NCI-H748 (cell line): ENCODE measurements around the gene ARHGEF35.
"Not testable (repeated sequence)": the region's sequence is repeated elsewhere in the genome, so short reads cannot be mapped to it uniquely, and the experiment has no call there.

Source experiments
- DNase-seq: peaks from one replicate; lab custom pipeline; 2025; ENCODE audit not compliant: unreplicated experiment; lab: John Stamatoyannopoulos, UW

Gene ARHGEF35

DNA sequence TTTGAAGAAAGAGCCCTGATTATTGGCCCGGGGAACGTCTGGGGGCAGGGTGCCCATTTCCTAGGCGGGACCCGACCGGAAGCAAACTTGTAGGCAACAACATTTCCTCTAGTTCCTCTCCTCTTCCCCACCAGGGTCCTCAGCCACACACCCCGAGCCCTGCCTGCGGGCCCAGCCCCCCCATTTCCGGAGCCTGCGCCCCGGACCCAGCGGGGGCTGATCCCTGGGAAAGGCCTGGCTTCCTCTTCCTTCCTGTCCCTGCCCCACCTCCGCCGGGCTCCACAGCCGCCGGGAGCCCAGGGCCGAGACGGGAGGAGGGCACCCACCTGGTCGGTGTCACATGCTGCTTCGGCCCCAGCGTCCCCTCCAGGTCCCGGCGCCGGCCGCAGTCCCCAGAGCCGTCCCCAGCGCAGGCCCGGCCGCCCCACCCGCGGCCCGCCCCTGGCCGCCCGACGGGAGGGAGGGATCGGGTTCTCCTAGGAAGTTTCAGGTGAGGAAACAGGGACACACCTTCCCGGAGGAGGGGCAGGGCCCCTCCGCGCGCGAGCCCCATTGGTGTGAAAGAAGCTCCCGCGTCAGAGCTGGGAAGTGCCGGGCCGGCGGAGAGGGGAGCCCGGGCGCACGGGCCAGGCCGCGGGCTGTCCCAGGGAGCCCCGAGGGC, at the start of gene ARHGEF35:
Gene ARHGEF35, minus strand, starts transcription at position 622 of the 661 bp plus-strand sequence. CDS start 7,450 bp downstream, outside the sequence.
- DNase-seq, result not testable (repeated sequence)

DNA sequence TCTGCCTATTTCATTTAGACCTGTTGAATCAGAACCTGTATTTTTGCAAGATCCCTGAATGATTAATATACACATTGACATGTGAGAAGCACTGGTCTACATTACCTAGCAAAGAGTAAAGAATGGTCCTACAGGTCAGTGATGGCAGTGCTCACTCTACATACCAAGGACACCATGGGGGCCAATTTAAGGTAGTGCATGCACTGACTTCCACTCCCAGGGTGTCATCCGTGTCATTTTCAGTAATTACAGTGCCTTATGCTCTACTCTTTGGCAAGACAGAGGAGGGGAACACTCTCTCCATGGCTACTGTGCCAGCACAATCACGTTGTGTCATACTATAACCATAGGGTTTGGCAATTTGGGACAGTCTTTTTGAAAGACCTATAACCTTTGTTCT, 49.7 kb upstream of the ARHGEF35 start:
- not testable (repeated sequence) for DNase-seq

DNA sequence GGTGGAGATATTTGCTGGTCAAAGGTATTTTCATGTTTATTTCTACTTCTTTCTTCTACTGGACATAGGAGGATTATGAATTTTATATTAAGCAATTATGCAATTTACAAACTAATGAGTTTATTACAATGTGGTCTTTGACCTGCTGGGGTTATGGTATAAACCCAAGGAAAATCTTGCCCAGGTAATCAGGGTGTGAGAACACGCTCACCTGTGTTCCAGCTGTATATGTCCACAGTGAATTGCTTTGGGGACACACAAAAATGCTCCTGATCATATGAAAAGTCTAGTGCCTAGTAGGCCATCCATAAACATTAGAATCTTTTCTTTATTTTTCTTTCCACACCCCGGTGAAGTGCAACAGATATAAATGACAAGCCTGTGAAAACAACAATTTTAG, 43.7 kb upstream of the ARHGEF35 start, which contains the start of gene OR2A42:
Gene OR2A42, minus strand, starts transcription at position 241 of the 400 bp plus-strand sequence. CDS start 6,762 bp downstream, outside the sequence.
- not testable (repeated sequence) for DNase-seq

DNA sequence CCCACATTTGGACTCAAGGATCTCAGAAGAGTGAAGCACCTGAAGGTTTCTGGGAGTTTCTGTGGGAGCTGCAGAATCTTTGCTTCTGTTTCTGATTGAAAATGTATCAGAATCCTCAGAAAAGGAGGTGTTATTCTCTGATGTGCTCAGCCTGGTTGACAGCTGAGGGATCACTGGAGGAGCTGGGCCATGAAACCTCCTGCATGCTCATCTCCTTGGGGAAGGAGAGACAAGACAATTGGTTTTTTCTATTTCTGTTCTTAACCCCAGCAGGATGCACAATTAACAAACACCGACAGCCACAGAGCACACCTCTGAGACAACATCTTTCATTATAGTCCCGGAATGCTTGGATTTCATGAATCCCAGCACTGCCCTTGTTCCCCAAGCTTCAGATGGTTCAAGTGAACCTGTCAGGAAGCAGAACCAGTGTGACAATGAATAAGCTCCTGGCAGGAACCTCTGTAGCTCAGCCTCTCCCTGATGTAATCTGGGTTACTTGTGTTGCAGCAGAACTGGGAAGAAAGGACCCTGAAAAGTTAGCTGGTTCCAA, 43.0 kb upstream of the ARHGEF35 start:
- not testable (repeated sequence) for DNase-seq

DNA sequence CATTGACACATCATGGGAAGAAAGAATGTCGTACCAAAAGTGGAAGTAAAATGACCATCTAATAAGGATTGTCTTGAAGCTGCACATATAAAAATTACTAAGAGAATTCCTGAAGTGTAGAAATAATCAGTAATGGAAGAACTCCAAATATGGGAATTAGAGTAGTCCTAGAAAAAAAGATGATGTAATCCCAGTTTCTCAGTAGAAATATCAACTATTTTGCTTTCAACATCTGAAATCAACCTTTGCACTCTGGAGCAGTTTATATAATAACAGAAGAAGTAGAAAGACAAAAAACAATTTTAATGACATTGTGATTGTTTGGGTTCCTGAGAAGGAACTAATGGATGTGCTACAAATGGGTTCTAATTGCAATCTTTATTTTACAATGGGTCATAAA, 37.4 kb upstream of the ARHGEF35 start:
- DNase-seq, result not testable (repeated sequence)

DNA sequence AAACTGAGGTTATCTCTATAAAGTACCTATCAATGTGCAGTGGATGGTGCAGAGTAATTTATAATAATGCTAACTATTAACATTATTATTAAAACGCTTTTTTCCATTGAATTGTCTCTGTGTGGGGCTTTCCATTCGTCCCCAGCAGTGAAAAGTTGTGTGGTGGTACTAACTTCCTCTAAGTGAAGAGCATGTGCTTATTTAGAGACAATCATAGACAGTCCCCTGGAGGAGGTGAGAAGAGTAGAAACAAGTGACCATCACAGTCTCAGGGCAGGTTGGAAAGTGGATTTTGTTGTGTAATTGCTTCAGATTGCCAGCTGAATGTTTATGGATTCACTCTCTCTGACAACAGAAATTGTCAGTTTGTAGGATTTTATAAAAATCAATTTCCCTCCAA, 35.4 kb upstream of the ARHGEF35 start:
- DNase-seq, result not testable (repeated sequence)

DNA sequence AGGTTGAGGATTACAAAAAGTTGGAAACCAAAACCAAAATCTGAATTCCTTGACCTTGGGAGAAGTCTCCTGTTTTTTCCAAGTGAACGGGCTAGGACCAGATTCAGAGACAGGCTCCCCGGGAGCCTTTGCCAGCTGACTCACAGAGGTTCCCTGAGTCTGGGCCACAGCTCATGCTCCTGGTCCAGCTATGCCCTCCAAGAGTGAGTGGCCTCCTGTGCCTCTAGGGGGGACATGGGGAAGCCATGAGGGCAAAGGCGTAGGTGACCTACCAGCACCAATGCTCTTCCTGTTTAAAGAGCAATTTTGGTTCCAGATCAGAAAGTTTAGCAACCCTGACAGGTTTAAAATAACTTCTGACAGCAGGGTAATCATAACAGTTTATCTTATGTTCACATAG, 33.2 kb upstream of the ARHGEF35 start:
- DNase-seq, result not testable (repeated sequence)

DNA sequence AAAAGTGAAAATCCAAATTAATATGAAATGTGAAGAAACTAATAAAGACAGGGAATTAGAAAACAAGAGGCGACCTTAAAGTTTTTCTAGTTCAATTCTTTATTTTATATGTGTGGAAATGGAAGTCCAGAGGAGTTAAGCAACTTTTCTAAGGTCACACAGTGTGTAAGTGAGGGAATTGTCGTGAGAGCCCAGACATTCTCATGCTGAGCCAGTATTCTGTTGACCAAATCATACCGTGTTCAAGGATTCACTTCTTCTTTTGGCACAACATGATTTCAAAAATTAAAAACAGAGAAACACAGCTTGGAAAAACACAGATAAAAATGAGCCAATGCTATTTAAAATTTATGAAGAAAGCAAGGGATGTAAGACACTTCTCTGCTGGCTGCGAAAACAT, 31.2 kb upstream of the ARHGEF35 start:
- not testable (repeated sequence) for DNase-seq

DNA sequence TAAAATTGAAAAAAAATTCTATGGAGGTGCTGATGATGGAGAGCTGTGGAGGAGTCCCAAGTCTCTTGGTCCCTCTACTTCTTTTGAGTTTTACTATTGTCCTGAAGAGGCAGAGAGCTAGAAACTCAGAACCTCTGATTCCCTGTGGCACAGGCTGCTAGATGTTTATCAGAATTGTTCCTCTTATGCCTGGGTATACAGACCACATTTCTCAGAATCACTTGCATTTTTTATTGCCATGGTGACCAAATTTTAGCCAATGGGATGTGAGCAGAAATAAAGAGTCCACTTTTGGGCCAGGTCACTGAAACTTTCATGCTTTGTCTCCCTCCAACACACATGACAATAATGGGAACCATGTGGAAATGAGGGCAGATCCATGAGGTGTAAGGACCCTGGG, 28.0 kb upstream of the ARHGEF35 start:
- DNase-seq, result not testable (repeated sequence)

DNA sequence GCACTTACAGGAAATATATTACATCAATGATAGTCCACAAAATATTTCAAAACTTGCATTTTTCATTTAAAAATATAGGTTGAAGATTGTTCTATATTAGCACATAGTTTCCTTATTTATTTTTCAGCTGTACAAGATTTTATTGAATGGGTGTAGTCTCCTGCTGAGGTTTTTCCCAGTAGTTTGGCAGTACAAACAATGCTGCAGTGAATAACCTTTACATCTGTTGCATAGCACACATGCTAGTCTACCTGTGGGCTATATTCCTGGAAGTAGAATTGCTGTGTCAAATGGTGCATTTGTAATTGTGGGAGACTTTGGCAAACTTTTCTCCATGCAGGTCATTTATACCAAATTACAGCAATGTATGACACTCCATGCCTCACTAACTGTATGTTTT, 24.9 kb upstream of the ARHGEF35 start:
- DNase-seq, result not testable (repeated sequence)

DNA sequence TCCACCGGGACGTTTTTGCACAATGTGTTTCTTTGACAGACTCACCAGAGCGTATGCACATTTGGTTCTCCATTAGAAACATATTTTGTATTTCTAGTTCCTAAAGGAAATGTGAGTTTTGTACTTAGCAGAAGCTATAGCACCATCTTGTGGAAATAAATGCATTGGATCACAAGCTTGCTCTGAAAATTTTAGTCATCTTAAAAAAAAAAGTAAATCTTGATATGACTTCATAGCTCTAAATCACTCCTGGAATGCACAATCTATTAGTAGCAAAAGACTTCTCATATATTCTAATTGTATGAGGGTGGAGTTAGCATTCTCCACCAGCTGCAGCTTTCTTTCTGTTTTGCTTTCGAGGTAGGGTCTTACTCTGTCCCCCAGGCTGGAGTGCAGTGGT, 23.5 kb upstream of the ARHGEF35 start:
- not testable (repeated sequence) for DNase-seq

DNA sequence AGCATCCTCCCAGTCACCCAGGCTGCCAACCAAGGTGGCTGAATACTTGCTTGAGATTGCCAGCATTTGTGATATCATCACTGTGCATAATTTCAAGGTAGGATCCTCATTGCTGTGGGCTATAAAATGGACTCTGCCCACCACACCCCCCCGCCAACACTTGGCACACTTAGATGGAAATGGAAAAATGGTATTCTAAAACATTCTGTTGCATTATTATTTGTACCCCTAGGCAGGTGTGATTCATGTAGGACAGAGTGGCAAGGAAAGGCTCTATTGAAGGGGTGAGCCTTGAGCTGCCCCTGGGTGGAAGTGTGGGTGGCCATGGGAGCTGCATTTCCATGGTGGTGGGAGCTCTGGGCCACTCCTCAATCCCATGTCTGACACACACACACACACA, 22.9 kb upstream of the ARHGEF35 start:
- DNase-seq, result not testable (repeated sequence)

DNA sequence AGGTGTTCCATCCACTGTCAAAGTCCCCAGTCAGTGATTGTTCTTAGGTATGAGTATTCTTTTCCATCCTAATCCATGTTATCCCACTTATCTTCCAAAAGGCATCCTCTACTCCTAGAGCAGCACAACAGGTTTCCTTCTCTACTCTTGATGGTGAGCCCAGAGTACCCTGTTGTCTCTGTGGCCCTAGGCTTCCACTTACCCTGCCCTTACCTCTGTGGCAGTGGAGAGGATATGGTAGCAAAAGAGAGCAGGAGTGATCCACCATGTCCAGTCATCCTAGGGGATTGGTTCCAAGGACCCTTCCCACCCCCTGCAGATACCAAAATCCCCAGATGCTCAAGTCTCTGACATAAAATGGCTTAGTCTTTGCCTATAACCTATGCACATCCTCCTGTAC, 21.6 kb upstream of the ARHGEF35 start:
- DNase-seq, result not testable (repeated sequence)

DNA sequence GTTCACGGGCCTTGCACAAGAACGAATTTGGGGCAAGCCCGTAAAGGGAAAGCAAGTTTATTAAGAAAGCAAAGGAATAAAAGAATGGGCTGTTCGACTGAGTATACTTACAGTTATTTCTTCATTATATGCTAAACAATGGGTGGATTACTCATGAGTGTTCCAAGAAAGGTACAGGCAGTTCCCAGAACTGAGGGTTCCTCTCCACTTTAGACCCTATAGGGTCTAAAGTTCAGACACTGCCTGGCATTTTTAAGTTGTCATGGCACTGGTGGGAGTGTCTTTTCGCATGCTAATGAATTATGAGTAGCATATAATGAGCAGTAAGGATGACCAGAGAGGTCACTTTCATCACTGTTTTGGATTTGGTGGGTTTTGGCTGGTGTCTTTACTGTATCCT, 9.7 kb upstream of the ARHGEF35 start:
- DNase-seq, result not testable (repeated sequence)

DNA sequence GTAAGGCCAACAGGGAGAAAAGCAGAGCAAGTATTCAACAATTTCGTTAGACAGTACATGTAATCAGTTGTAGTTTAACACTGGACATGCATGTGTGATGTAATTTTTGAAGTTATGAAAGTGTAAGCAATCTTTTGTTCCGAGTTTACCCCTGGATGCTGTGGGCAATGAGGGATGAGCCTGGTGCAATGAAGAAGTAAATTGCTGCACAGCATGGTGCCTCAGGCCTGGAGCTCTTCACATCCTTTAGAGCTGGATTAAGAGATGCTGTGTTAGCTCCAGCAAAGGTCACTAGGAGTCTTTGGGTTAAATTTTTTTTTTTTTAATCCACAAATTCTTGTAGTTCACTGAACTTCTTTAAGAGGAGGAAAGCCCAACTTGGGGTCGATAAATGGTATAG, 7.5 kb upstream of the ARHGEF35 start:
- not testable (repeated sequence) for DNase-seq

DNA sequence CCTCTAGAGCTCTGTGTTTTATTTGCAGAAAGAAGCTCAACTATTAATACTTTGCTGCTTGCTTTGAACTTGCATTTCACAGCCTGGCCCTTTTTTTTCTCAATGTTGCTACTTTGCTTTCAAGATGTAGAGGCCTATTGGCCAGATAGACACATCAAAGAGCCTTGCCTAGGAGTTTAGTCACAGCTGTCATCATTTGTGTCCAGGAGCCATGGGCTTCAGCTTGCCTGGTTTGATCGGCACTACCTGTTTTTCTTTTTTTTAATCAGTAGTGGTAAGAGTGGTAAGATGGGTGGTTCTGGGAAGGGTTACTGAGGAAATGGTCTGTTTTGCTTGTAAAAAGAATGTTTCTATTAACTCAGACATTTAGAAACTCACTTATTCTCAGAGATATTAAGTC, 6.3 kb upstream of the ARHGEF35 start:
- DNase-seq, result not testable (repeated sequence)

DNA sequence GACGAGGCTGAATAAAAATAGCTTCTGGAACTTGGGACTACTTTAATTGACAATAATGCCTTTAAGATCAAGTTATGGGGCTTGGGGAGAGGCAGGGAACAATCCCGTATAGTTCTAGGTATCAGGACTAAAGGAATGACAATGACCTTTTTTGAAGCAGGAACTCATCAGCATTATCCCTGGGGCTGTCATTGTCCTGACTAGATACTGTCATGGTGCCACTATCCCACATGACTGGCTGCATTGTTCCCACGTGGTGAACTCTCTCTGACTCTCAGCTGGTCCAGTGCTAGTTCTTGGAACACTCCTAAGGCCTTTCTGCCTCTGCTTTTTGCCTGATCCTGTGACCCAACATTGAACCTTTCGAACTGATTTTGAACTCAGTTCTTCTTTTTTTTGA, 3.3 kb upstream of the ARHGEF35 start:
- DNase-seq, result not testable (repeated sequence)

DNA sequence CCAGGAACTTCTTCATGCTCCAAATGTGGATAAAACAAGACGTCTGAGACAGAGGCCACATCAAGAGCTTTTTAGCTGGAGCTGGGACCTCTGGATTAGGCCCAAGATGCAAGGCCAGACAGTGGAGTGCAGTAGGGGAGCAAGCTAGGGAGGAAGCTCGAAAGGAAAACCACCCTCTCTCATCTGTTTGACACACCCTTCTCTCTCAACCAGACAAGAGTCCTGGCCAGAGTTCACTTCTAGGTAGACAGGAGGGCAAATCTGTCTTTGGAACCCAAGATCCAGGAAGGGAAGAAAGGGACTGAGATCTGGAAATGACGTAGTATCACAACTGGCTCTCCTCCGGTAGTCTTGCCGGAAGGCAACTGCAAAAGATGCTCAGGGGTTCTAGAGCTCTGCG, 1.2 kb downstream of the ARHGEF35 start:
- DNase-seq, result not testable (repeated sequence)

DNA sequence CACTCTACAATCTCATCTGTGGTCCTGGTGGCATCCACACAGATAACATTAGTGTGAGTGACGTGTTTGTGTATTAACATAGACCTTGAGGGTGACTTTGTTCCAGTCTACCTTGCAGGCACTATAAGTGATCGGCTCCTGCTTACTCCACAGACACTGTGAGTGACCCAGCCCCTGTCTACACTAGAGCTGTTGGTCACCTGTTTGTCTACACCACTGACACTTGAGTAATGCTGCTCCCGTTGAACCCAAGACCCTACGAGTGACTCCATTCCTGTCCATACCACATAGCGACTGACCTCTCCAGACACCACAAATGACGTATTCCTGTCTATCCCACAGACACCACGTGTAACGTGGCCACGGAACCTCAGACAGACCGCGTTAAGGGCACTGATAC, 1.9 kb downstream of the ARHGEF35 start:
- DNase-seq, result not testable (repeated sequence)

DNA sequence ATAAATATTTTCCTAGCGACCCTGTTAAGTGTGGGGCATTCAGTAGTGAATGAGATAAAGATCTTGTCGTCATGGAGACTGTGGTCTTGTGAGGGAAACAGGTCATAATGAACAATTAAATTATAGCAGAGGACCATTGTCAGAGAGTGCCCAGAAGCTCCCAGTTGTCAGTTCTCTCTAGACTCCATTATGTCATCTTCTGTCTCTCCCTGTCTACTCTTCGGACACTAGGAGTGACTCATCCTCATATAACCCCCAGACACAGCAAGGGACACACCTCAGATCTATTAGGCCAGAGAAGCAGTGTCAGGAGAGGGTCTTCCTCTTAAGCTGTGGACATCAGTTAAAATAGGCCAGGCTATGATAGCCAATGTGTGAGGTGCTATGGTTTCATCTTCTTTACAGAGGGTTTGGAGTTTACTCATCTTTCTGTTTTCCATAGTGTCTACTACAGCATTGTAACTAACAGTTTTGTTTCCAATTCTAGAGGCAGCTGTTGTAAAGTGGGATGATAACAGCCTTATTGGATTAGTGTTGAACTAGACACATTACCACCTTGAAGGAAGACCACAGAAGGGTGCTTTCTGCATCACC, 7.0 kb downstream of the ARHGEF35 start:
- not testable (repeated sequence) for DNase-seq

DNA sequence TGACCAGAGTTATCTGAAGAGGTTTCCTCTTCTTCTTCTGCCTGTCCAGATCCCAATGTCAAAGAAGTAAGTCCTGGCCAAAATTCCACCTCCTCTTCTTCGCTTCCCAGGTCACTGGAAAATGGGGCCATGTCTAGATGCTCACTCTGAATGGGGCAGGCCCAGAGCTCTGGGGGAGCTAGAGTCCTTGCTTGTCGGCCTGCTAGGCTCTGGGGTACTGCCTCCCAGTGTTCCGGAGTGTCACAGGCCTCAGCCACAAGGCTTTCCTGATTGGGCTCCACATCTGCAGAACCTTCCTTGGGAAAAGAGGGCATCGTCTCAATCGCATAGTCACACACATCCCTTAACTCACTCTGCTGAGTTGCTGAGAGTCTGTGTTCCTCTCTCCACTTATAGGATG, 7.8 kb downstream of the ARHGEF35 start:
- not testable (repeated sequence) for DNase-seq

DNA sequence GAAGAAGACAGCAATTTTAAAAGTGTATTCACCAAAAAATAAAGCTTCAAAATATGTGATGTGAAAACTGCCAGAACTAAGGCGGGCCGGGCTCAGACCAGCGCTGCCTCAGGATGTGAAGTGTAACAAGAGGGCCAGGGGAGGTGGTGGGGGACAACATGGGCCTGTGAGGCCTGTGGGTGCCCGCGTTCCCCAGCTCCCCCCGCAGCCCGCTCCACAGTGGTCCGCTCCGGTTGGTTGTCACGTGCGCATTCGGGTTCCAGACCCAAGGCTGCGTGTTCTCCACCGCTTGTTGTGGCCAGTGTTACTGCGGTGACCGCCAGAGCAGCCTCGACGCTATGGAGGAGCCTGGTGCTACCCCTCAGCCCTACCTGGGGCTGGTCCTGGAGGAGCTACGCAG, 12.5 kb downstream of the ARHGEF35 start, which contains the start of gene CTAGE4:
Gene CTAGE4, plus strand, starts transcription at position 301 of the 400 bp plus-strand sequence. Its CDS starts 38 bp downstream, at position 339.
- not testable (repeated sequence) for DNase-seq
